HG03139 (cell line): ENCODE results near the gene ITPR2.

Source experiments
- ATAC-seq: cut with Tn5 transposase; IDR thresholded peaks from one replicate; pipeline ENCODE4 v1.9.1; 2021; ENCODE audit not compliant: unreplicated experiment

Gene ITPR2

DNA sequence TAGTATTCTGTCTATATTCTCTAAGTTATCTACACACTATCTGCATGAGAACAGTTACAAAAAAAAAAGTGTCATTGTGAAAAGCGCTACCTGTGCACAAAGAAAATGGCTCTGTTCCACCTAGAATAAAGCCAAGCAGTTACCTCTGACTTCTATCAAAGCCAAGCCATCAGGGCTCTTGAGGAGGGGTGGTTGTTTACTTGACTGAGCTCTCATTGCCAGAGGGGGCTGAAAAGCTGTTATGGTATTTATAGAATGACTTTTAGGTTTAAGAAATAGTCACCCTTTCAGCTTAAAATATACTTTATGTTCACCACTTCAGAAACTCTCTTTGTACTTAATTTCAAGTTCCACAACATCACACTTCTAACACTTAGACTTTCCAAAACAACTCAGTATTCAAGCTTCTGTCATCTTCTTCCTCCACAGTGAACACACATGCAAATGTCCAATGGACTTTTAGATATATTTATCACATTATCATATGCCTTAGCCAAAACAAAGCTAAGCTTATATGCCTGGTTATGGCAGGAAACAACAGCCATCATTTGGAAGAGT is 7.5 kb downstream of the ITPR2 start:
- no peak for ATAC-seq

DNA sequence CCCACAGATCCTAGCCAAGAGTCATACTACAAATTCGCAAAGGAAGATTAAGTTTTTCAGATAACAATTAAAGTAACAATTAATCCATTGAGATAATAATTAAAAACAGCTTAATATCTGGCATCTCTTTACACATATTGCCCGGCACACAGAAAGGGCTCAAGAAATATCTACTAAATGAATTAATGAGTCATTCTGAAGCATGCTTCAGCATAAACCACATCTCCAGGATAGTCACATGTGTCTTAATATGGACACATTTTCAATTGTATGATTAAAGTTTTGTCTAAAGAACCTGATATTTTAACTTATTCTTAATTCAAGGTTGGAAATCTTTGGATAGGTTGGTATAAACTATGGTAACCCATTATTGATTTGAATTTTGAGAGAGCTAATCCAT is 9.6 kb downstream of the ITPR2 start:
- ATAC-seq, result no peak

GRCh38 chr12:26822026-26822425 is 11.0 kb downstream of the ITPR2 start:
- no peak for ATAC-seq

DNA sequence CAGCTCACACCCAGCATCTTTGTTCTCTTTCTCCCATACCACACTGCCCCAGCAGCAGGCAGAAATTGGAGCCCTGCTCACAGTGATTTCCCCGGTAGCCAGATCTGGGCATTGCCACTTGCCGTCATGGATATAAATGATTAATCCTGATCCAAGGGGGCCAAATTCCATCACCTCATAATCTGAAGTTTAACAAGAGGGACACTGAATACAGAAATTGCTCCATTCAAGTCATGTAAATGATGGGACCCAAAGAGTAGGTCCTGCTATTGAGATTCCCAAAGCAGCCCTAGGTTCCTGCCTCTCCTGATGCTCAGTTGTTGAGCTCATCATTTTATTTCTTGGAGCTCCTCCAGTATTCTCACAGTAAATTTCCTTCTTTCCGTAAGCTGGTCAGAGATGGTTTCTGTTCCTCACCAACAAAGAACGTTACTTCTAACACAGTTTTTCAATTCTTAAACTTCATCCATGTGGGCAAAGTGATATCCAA is 11.7 kb downstream of the ITPR2 start:
- ATAC-seq, result no peak

DNA sequence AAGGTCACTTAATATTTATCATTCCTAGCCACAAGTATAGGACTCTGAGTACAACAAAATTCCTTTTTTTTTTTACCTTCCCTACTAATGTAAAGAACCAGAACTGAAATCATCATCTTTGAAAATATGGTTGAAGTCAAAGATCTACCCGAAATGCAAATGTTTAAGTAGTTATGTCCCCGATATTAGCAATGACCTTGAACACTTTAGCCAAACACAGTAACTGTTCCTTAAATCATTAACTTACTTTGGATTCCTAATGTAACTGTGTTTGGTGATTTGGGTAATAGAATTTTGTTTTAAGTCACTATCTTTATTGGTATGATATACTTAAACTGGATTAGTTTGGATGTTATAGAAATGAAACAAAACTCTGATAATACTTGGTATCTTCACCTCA is 14.4 kb downstream of the ITPR2 start:
- ATAC-seq, result no peak

GRCh38 chr12:26818201-26818600 is 14.8 kb downstream of the ITPR2 start:
- ATAC-seq, result no peak

DNA sequence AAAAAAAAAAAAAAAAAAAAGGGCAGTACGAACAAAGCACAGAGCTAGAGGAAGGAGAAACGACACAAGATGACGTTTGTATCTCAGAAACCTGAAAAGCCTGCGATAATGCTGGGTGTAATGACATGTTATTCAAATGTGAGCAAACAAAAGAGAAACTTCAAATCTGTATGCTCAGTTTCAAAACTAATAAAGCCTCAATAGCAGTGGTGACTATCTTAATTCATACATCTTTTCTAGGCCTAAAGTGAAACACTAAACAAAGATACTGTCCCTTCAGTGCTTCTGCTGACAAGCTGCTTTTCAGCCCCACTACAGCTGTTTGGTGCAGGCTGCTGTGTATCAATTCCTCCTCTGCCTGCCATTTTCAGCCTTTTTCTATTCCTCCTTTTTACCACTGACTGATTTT is 15.8 kb downstream of the ITPR2 start:
- no peak for ATAC-seq

GRCh38 chr12:26813812-26814211 is 19.2 kb downstream of the ITPR2 start:
- no peak for ATAC-seq

GRCh38 chr12:26810330-26810729 is 22.7 kb downstream of the ITPR2 start:
- no peak for ATAC-seq

DNA sequence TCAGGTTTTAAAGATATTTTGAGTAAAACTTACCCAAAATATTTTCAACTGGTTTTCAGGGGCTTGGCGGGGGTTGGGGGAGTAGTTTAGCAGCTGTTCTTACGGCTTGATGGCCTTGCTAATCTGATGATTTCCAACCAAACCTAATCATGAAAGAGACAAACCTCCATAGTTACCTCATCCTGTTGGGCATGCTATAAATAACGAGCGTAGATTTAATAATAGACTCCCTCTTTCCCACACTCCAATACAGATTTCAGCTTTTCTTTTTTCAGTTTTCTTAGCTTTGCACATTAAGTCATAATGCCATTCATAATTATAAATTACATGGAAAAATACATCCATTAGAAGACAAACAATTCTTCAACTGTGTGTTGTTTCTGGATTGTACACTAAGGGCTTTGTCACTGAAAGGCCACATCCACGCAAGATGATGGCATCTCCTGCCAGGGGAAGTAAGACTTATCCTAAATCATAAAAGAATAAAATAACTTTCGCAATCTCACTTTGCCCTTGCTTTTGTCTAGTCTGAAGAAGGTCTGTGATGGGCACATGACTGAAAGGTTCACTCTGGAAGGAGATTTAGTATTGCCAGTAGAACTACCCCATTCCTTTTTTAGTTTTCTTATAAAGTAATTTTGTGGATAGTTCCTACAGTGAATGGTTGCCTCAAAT is 23.2 kb downstream of the ITPR2 start:
- no peak for ATAC-seq

DNA sequence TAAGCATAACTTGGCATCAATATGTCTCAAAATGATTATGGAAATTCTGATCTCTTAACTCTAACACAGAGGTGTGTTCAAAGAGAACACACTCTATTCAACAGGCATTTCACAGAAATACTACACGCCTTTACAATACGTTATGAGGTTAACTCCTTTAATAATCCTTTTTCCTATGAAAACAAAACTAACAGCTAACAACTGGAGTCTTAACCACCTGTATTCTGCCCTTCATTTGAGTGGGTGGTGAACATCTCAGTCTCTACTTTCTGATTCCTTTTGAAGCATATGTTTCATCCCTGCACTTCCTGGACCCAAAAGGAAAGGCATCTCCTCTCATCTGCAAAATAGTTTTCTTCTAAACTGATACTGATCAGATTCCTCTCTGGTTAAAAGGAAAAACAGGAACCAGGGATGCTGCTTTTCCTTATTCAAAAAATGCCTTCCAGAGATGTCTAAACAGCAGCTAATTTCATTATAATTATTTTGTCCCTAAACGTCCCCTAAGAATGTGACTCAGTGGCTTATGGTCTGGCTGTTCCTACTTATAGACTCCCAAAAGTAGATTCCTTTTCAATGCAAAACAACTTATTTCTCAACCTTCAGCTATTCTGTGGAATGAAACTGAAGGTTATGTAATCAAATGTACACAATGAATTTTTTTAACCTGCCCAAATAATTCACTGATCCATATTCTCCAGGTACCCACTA is 24.1 kb downstream of the ITPR2 start:
- no peak for ATAC-seq

DNA sequence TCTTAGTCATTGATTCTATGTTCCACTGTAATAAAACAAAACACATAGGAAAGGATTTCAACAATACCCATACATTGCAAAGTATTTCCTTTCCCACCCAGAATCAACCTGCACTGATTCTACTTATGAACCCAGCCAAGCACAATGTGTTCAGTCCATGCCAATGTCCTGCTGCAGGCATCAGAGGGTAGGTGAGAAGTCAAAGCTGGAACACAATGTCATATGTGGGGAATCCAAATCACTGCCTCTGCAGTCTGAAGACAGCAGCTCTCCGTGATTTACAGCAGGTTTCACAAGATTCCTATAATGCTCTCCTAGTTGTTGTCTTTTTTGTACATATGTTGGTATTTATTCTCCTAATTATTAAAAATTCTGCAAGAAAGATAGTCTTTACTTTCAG is 25.7 kb downstream of the ITPR2 start:
- ATAC-seq, result no peak

DNA sequence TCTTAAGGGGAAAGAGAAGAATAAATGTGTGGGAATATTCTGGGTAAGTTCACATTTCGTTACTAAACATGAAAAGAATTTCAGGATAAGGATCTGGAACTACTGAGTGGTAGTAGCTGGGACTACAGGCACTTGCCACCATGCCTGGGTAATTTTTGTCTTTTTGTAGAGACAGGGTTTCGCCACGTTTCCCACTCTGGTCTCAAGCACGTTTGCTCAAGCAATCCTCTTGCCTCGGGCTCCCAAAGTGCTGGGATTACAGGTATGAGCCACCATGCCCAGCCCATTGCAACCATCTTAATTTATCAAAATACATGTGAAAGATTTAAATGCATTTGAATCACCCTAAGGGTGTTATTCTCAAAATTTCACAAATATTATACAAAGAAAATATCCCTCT is 26.4 kb downstream of the ITPR2 start:
- no peak for ATAC-seq

DNA sequence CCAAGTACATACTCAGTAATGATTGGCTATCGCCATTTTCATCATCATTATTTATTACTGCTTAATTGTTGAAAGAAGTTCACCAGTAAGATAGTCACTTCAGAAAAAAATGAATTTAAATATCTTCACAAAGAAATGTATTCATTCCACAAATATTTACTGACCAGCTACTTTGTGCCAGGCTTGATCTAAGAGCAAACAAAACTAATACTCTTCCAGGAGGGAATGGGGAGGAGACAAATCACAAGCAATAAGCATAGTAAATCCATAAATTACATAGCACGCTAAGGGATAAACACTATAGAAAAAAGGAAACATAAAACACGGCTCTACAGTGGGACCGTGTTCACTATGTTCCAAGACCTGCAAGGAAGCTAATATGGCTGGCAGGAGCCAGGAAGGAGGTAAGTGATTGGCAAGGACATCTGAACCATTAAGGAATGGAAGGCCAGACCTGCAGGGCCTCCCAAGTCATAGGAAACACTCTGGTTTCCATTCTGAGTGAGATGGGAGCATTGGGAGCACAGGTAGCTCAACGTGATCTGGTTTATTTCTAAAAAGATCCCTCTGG is 27.5 kb downstream of the ITPR2 start:
- ATAC-seq, result no peak

- no peak for ATAC-seq
These were observed 29.4 kb downstream of the ITPR2 start for GRCh38 chr12:26803552-26803951.

DNA sequence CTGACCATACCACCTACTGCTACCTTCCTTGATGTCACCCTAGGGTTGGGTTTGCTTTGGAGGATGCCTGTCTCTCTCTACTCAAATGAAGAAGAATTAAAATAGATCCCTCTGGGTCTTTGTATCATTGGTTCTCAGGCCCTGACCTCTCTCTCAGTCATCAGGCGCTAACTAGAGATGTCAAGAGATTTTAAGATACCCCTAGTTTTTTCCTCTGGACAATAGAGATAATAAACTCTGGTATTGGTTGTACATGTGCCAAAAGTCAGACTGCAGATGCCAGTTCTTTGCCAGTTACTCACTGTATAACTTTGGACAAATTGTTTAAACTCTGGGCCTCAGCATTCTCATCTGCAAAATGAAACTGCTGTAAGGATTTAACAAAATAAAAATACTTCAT is 31.5 kb downstream of the ITPR2 start:
- no peak for ATAC-seq

DNA sequence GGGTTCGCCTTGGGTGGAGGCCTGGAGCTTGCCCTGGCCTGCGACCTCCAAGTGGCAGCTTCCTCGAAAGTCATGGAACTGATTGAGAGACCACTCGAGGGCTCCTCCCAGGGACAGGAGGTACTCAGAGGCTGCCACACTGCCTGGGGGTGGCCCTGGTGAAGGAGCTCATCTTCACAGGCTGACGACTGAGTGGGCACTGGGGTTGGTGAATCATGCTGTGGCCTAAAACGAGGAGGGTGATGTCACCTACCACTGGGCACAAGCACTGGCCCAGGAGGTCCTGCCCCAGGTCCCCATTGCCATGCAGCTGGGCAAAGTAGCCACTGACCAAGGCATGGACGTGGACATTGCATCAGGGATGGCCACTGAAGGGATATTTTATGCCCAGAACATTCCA is 32.1 kb downstream of the ITPR2 start:
- no peak for ATAC-seq

DNA sequence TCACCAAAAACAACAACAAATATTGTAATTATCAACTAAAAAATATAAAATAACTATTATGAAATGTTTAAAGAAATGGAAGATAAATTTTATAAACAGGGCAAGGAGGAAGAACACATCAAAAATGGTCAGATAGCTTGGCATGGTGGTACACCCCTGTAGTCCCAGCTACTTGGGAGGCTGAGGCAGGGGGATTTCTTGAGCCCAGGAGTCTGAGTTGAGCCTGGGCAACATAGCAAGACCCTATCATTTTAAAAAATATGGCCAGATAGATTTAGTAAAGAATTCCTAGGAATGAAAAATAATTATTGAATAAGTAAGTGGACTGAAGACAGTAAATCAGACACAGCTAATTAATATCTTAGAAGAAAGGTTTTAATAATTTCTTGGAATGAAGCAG is 32.6 kb downstream of the ITPR2 start:
- no peak for ATAC-seq

- no peak for ATAC-seq
These were observed 33.3 kb downstream of the ITPR2 start for GRCh38 chr12:26799741-26800140.

DNA sequence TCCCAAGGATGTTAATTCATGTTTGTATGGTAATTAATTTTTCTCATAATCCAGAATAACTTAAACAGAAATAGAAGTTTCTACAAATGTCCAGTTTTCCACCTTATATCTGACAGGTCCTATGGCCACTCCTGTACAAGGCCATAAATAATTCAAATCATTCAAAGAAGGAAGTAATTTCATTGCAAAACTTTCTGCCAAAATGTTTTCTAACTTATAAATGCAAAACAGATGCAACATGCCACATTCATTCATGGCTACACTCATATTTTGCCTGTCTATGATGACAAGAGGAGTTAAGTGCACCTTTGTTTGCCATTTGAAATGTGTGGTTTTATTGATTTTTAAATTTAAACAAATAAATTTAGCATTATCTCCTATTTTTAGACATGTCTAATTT is 34.4 kb downstream of the ITPR2 start:
- no peak for ATAC-seq

DNA sequence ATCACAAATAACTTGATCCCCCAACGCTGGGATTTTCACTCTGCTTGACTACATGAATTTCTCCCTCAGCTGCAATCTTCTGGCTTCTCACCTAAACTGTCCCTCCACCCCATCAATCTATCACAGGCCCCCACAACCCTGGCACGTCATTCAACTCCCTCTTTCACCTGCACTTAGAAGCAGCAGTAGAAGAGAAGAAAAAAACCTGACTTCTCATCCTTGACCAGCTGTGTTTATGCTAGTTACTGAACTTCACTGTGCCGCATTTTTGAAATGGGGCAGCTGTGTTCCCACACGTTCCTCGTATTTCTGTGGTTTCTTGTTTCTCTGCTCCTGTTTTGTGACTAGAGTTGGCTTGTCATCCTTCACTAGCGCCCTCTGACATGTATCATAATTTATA is 35.0 kb downstream of the ITPR2 start:
- ATAC-seq, result peak; percentile 55

DNA sequence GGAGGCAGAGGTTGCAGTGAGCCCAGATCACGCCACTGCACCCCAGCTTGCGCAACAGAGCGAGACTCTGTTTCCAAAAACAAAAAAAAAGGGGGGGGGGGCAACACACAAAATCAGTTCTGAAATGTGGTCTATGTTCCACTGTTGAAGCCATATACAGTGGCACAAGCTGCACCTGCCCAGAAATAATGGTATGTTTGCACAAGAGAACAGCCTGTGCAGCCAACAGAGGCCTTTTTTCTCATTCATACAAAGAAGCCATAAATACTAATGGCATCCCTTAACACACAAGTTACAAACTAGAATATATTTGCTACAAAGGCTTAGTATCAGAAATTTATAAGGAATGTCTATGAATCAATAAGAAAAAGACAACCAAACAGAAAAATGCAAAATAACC is 37.1 kb downstream of the ITPR2 start:
- ATAC-seq, result no peak
